ENCODE measurements around the gene TBC1D14. TPM values are rescaled to one million over a fixed set of nuclear protein-coding genes. Genes with fewer than 3 reads are reported as not detected.

TBC1D14 gene
- total and polyA plus RNA-seq, 3 donors from 2014 or later = 78.0 to 98.8 (median 87.6) TPM

GRCh38 chr4:6915041-6916005 is 5.7 kb downstream of the TBC1D14 start:
- no peak for DNase-seq
- WGBS, 2 donors = 90 to 93% methylated on average over 17 to 18 of the region's 18 CpGs
- Histone ChIP-seq H3K27me3 (no peaks in the 10 kb centered on the region), H3K27ac (no peak overlapping the region), H3K4me1 (peaks cover 28% of the 10 kb centered on the region), H3K4me3 (no peak overlapping the region), H3K36me3 (ENCODE audit: low read depth, missing control alignments) (no peaks in the 10 kb centered on the region), H3K9me3 (no peaks in the 10 kb centered on the region)
- TF ChIP-seq CTCF (IDR thresholded peaks at IDR 0.05) (no peak), POLR2A (IDR thresholded peaks at IDR 0.05) (no peak)
- intact Hi-C loops (cut with DNase I; ENCODE audit: low total_unique reads) = no loop called here

- TF ChIP-seq POLR2A (IDR thresholded peaks at IDR 0.05) (no peak), CTCF (IDR thresholded peaks at IDR 0.05) (no peak)
- Histone ChIP-seq H3K27me3 (no peaks in the 10 kb centered on the region), H3K36me3 (ENCODE audit: low read depth, missing control alignments) (no peaks in the 10 kb centered on the region), H3K27ac (no peak overlapping the region), H3K4me1 (peaks cover 22% of the 10 kb centered on the region), H3K9me3 (no peaks in the 10 kb centered on the region), H3K4me3 (no peak overlapping the region)
- intact Hi-C loops (cut with DNase I; ENCODE audit: low total_unique reads) = no loop called here
- DNase-seq = no peak
- 87% methylated on average over 12 of the region's 12 CpGs for WGBS, 2 donors
These were observed 6.5 kb downstream of the TBC1D14 start for GRCh38 chr4:6916069-6916586.

- Histone ChIP-seq H3K4me1 (peaks cover 22% of the 10 kb centered on the region), H3K36me3 (ENCODE audit: low read depth, missing control alignments) (no peaks in the 10 kb centered on the region), H3K4me3 (no peak overlapping the region), H3K27ac (peak overlapping the region in 1 of 2 donors; percentile 36), H3K9me3 (no peaks in the 10 kb centered on the region), H3K27me3 (no peaks in the 10 kb centered on the region)
- peak; percentile 39 for DNase-seq
- no peak for TF ChIP-seq POLR2A (IDR thresholded peaks at IDR 0.05)
- TF ChIP-seq CTCF (IDR thresholded peaks at IDR 0.05) = no peak
- WGBS, 2 donors = 66 to 78% methylated on average over 15 of the region's 15 CpGs
- intact Hi-C loops (cut with DNase I; ENCODE audit: low total_unique reads) = no loop called here
These were observed 7.2 kb downstream of the TBC1D14 start for GRCh38 chr4:6916587-6917460.

- DNase-seq = peak; percentile 60
- Histone ChIP-seq H3K4me3 (no peak overlapping the region), H3K36me3 (ENCODE audit: low read depth, missing control alignments) (no peaks in the 10 kb centered on the region), H3K4me1 (peaks cover 22% of the 10 kb centered on the region), H3K27me3 (no peaks in the 10 kb centered on the region), H3K27ac (peak overlapping the region in 1 of 2 donors; percentile 36), H3K9me3 (no peaks in the 10 kb centered on the region)
- intact Hi-C loops (cut with DNase I; ENCODE audit: low total_unique reads) = no loop called here
- TF ChIP-seq CTCF (IDR thresholded peaks at IDR 0.05) (peak; percentile 32 to 57 (median 47)), POLR2A (IDR thresholded peaks at IDR 0.05) (no peak)
- 40 to 51% methylated on average over 18 of the region's 18 CpGs for WGBS, 2 donors
These were observed 8.0 kb downstream of the TBC1D14 start for GRCh38 chr4:6917461-6918271.

All from testis (tissue), 3 donors.